Putamen (tissue), 1 donor: ENCODE results near the gene CBX2.
A peak's percentile ranks its signal among the peaks of the same experiment; 100 is the strongest.

Source experiments
- DNase-seq: peaks from one replicate; pipeline ENCODE4 v3.0.0-alpha.2; 2016; ENCODE audit warnings: low spot score

The CBX2 gene

GRCh38 chr17:79800325-79801155 lies 22.6 kb downstream of the CBX2 start:
- DNase-seq = no peak

GRCh38 chr17:79801156-79802038 lies 23.4 kb downstream of the CBX2 start:
- no peak for DNase-seq

- DNase-seq = no peak
These were observed 24.2 kb downstream of the CBX2 start for GRCh38 chr17:79802039-79802735.

GRCh38 chr17:79802736-79803420 lies 24.9 kb downstream of the CBX2 start:
- no peak for DNase-seq

GRCh38 chr17:79803421-79803996 lies 25.6 kb downstream of the CBX2 start:
- DNase-seq = no peak

- DNase-seq = no peak
These were observed 26.3 kb downstream of the CBX2 start for GRCh38 chr17:79803997-79804855.

GRCh38 chr17:79804856-79805696 lies 27.1 kb downstream of the CBX2 start:
- no peak for DNase-seq

- DNase-seq = no peak
These were observed 28.5 kb downstream of the CBX2 start for GRCh38 chr17:79806446-79806760.

GRCh38 chr17:79806863-79807720 lies 29.1 kb downstream of the CBX2 start:
- DNase-seq = no peak

- DNase-seq = no peak
These were observed 31.0 kb downstream of the CBX2 start for GRCh38 chr17:79808763-79809529.

GRCh38 chr17:79809530-79810129 lies 31.7 kb downstream of the CBX2 start:
- no peak for DNase-seq

- DNase-seq = peak; percentile 68
These were observed 32.4 kb downstream of the CBX2 start for GRCh38 chr17:79810130-79811010.

GRCh38 chr17:79811011-79811867 lies 33.3 kb downstream of the CBX2 start:
- no peak for DNase-seq

GRCh38 chr17:79811868-79812352 lies 34.0 kb downstream of the CBX2 start:
- DNase-seq = no peak
